SK-N-SH (cell line): Measurements from ENCODE around the gene CNGA2. TPM values are rescaled to one million over a fixed set of nuclear protein-coding genes. Genes with fewer than 3 reads are reported as not detected.

Experiments used
- CTCF ChIA-PET: fragments of 300-600, 350-600 bp; formaldehyde crosslinking; extraction: SDS; loops from one replicate; lab custom pipeline; 2021; lab: Yijun Ruan, JAX
- POLR2A ChIA-PET: fragments of 350-600 bp; sonication (Branson Sonifier 250); formaldehyde crosslinking; extraction: SDS; loops from one replicate; lab custom pipeline; 2020; ENCODE audit warnings: antibody characterized with exemption, inconsistent platforms; lab: Yijun Ruan, JAX
- DNase-seq: peaks from one replicate; pipeline ENCODE4 v3.0.0; 2012
- H2AFZ ChIP-seq: fragments of 200-600 bp; sonication (generic); 2 replicates; pipeline ENCODE4 v1.8.1; 2016; ENCODE audit warnings: antibody characterized with exemption, mild to moderate bottlenecking, low read depth
- H3F3A ChIP-seq: fragments of 200-600 bp; sonication (generic); replicated peaks from 2 replicates; pipeline ENCODE3; 2016; ENCODE audit warnings: antibody characterized with exemption, mild to moderate bottlenecking; ENCODE audit not compliant: insufficient read depth
- H3K27ac ChIP-seq, 2 experiments: fragments of 200-500 bp in 1 of 2; fragments of 200-600 bp in 1 of 2; sonication (Bioruptor generic) in 1 of 2; sonication (generic), shearing (Covaris generic) in 1 of 2; 2 replicates each; pipeline versions ENCODE4 v1.5.1 to v1.6.1; 2014 to 2016; ENCODE audit warnings: low read depth in 2 of 2, inconsistent platforms in 1 of 2, low read length in 1 of 2, mild to moderate bottlenecking in 1 of 2, mixed read lengths in 1 of 2
- H3K27me3 ChIP-seq: fragments of 200-600 bp; sonication (generic), shearing (Covaris generic); 2 replicates; pipeline ENCODE4 v1.6.1; 2016; ENCODE audit warnings: mixed run types; ENCODE audit not compliant: insufficient read depth
- H3K36me3 ChIP-seq, 2 experiments: fragments of 200-500 bp in 1 of 2; fragments of 200-600 bp in 1 of 2; sonication (Bioruptor generic) in 1 of 2; sonication (generic) in 1 of 2; replicated peaks in 1 of 2; 2 replicates each; pipeline versions ENCODE3 to v1.5.1; 2014 to 2016; ENCODE audit warnings: low read length in 1 of 2, mild to moderate bottlenecking in 1 of 2; ENCODE audit not compliant: insufficient read depth in 2 of 2, control insufficient read depth in 1 of 2
- H3K4me1 ChIP-seq, 2 experiments: fragments of 200-500 bp in 1 of 2; fragments of 200-600 bp in 1 of 2; sonication (Bioruptor generic) in 1 of 2; sonication (generic), shearing (Covaris generic) in 1 of 2; 2 replicates each; pipeline versions ENCODE4 v1.5.1 to v1.6.1; 2014 to 2016; ENCODE audit warnings: low read depth in 1 of 2, low read length in 1 of 2, mixed run types in 1 of 2; ENCODE audit not compliant: insufficient read depth in 2 of 2, control insufficient read depth in 1 of 2
- H3K4me2 ChIP-seq: fragments of 200-600 bp; sonication (generic), shearing (Covaris generic); 2 replicates; pipeline ENCODE4 v1.6.1; 2017; ENCODE audit warnings: mixed run types
- H3K4me3 ChIP-seq, 2 experiments: fragments of 200-500 bp in 1 of 2; fragments of 200-600 bp in 1 of 2; sonication (Bioruptor generic) in 1 of 2; sonication (generic), shearing (Covaris generic) in 1 of 2; 2 replicates each; pipeline versions ENCODE4 v1.5.1 to v1.8.1; 2014 to 2016; ENCODE audit warnings: low read depth in 2 of 2, inconsistent platforms in 1 of 2, low read length in 1 of 2, mild to moderate bottlenecking in 1 of 2, mixed read lengths in 1 of 2, moderate library complexity in 1 of 2
- H3K79me2 ChIP-seq: fragments of 200-600 bp; sonication (generic); 2 replicates; pipeline ENCODE4 v1.8.1; 2017; ENCODE audit warnings: mild to moderate bottlenecking; ENCODE audit not compliant: insufficient read depth
- H3K9ac ChIP-seq: fragments of 200-600 bp; sonication (generic); 2 replicates; pipeline ENCODE4 v1.6.1; 2017; ENCODE audit warnings: mixed run types
- H3K9me2 ChIP-seq: fragments of 200-600 bp; sonication (generic); 2 replicates; pipeline ENCODE4 v1.6.1; 2017; ENCODE audit warnings: mixed run types
- H3K9me3 ChIP-seq: fragments of 200-600 bp; sonication (generic); 2 replicates; pipeline ENCODE4 v1.6.1; 2017; ENCODE audit warnings: mixed run types, mild to moderate bottlenecking, moderate library complexity
- H4K20me1 ChIP-seq: fragments of 200-600 bp; sonication (generic); 2 replicates; pipeline ENCODE4 v1.6.1; 2017; ENCODE audit warnings: mild to moderate bottlenecking, mixed run types; ENCODE audit not compliant: insufficient read depth
- CHD2 ChIP-seq: fragments of 150-350 bp; IDR thresholded peaks from 2 replicates; pipeline ENCODE4 v1.6.1; 2018; ENCODE audit warnings: low read length; ENCODE audit not compliant: partially characterized antibody
- GABPA ChIP-seq: IDR thresholded peaks from 2 replicates; pipeline ENCODE4 v1.4.0; 2012; ENCODE audit warnings: low read depth, mild to moderate bottlenecking
- IRF3 ChIP-seq: fragments of 150-350 bp; IDR thresholded peaks from 2 replicates; pipeline ENCODE4 v1.6.1; 2016; ENCODE audit warnings: mild to moderate bottlenecking, low read depth, low read length
- JUND ChIP-seq: IDR thresholded peaks from 2 replicates; pipeline ENCODE4 v1.4.0; 2012
- NRF1 ChIP-seq: IDR thresholded peaks from 2 replicates; pipeline ENCODE4 v1.6.1; 2012; ENCODE audit warnings: low read depth, mild to moderate bottlenecking, low read length
- POLR2AphosphoS5 ChIP-seq: IDR thresholded peaks from 2 replicates; pipeline ENCODE4 v1.6.1; 2012; ENCODE audit warnings: low read depth, low read length
- RCOR1 ChIP-seq: fragments of 150-350 bp; IDR thresholded peaks from 2 replicates; pipeline ENCODE4 v1.6.1; 2017; ENCODE audit warnings: antibody characterized with exemption, low read length
- SIN3A ChIP-seq: IDR thresholded peaks from 2 replicates; pipeline ENCODE4 v1.6.1; 2012; ENCODE audit warnings: low read depth, mild to moderate bottlenecking, low read length, moderate library complexity, borderline replicate concordance
- TCF12 ChIP-seq: IDR thresholded peaks from 2 replicates; pipeline ENCODE4 v1.4.0; 2012
- USF1 ChIP-seq: IDR thresholded peaks from 2 replicates; pipeline ENCODE4 v1.4.0; 2012; ENCODE audit warnings: low read depth, borderline replicate concordance
- USF2 ChIP-seq: fragments of 150-350 bp; IDR thresholded peaks from 2 replicates; pipeline ENCODE4 v1.6.1; 2017; ENCODE audit warnings: antibody characterized with exemption, low read length, low read depth, borderline replicate concordance
- WGBS: methylation state at CpG from one replicate; pipeline ENCODE4 v1.1.6; 2017; ENCODE audit warnings: low lambda C conversion rate; 5-methylcytosine and 5-hydroxymethylcytosine counted together
- polyA plus RNA-seq, 3 experiments: library from polyadenylated mRNA; depleted of rRNA; stranded (reverse); fragments of >200 nt; gene quantifications; 2 replicates each; pipeline ENCODE4 v1.2.3, GENCODE V29; 2012

CNGA2 gene
- polyA plus RNA-seq, 1 of the 3 experiments (the other 2 are of a cell fraction): not detected

- no peak for TF ChIP-seq USF1
Observed at GRCh38 chrX:151692825-151693224, 41.7 kb upstream of the CNGA2 start (continued).

GRCh38 chrX:151694121-151694520 lies 40.4 kb upstream of the CNGA2 start:
- WGBS: 36% methylated on average over 10 of the region's 12 CpGs
- Histone ChIP-seq H4K20me1 (no peaks in the 10 kb centered on the region), H3K4me1 (no peaks in the 10 kb centered on the region), H2AFZ (no peak overlapping the region), H3K36me3 (no peaks in the 10 kb centered on the region), H3K27me3 (peaks cover 28% of the 10 kb centered on the region; the same call in 1 of the 2 replicates), H3K4me3 (no peak overlapping the region), H3K9me2 (no peaks in the 10 kb centered on the region), H3K79me2 (no peaks in the 10 kb centered on the region), H3K4me2 (no peak overlapping the region), H3K9ac (no peak overlapping the region), H3F3A (no peaks in the 10 kb centered on the region), H3K9me3 (no peaks in the 10 kb centered on the region), H3K27ac (no peak overlapping the region)
- no peak for TF ChIP-seq USF2
- ChIA-PET CTCF (no interaction called here), POLR2A (no interaction called here)
- no peak for DNase-seq

GRCh38 chrX:151694661-151695582 lies 39.6 kb upstream of the CNGA2 start, which contains the start of gene PRRG3:
Gene PRRG3 (plus strand): TSS chrX:151695458. CDS start chrX:151698815, 3,357 bp downstream.
- DNase-seq: no peak
- Histone ChIP-seq H3K4me1 (no peaks in the 10 kb centered on the region), H3K4me2 (no peak within 1 kb of the TSS), H3K9me3 (no peaks in the 10 kb centered on the region), H3F3A (no peaks in the 10 kb centered on the region), H2AFZ (no peak within 1 kb of the TSS), H3K27ac (no peak within 1 kb of the TSS), H3K27me3 (peaks cover 28% of the 10 kb centered on the region; the same call in 1 of the 2 replicates), H3K4me3 (no peak within 1 kb of the TSS), H3K9ac (no peak within 1 kb of the TSS), H3K36me3 (no peaks in the 10 kb centered on the region), H4K20me1 (no peaks in the 10 kb centered on the region), H3K79me2 (no peaks in the 10 kb centered on the region), H3K9me2 (no peaks in the 10 kb centered on the region)
- TF ChIP-seq JUND: no peak
- 25% methylated on average over 12 of the region's 100 CpGs for WGBS
- CTCF ChIA-PET: no interaction called here
- POLR2A ChIA-PET: no interaction called here

- ChIA-PET CTCF (no interaction called here), POLR2A (no interaction called here)
- Histone ChIP-seq H3K4me3 (no peak overlapping the region), H4K20me1 (no peaks in the 10 kb centered on the region), H3K27me3 (peaks cover 28% of the 10 kb centered on the region; the same call in 1 of the 2 replicates), H3K9me2 (no peaks in the 10 kb centered on the region), H3K4me2 (no peak overlapping the region), H2AFZ (no peak overlapping the region), H3K79me2 (no peaks in the 10 kb centered on the region), H3K36me3 (no peaks in the 10 kb centered on the region), H3F3A (no peaks in the 10 kb centered on the region), H3K9me3 (no peaks in the 10 kb centered on the region), H3K4me1 (no peaks in the 10 kb centered on the region), H3K9ac (no peak overlapping the region), H3K27ac (no peak overlapping the region)
- WGBS: 11% methylated on average over 18 of the region's 19 CpGs
- DNase-seq: no peak
- TF ChIP-seq GABPA (no peak), POLR2AphosphoS5 (no peak), NRF1 (no peak), RCOR1 (no peak), SIN3A (no peak), USF2 (no peak), IRF3 (no peak), CHD2 (no peak), USF1 (no peak), TCF12 (no peak)
Observed at GRCh38 chrX:151695583-151696340, 38.8 kb upstream of the CNGA2 start.
